ENCODE results near the gene FUT1.

The FUT1 gene

DNA sequence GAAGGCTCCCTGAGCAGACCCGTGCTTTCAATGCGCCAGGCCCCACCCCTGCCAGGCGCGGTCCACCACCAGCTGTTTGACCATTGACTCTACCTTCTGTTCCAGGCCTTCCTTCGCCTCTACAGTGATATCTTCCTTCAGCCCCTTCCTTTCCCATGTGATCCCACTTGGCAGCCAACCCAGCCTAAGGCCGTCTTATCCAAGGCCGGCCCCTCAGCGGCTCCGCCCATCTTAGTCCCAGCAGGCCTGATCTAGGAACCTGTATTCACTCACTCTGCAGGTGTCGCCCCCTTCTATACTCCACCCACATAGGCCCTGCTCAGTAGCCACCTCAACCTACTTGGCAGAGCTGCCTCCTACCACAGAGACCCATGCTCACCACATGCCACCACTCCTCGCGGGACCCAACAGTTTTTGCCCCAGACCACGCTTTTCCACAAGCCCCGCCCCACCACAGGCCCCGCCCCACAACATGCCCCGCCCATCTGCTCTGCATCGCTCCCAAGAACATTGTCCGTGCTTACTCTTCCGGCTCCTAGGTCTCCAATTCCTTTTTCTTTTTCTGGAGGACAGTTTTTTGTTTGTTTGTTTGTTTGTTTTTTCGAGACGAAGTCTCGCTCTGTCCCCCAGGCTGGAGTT is 15.0 kb downstream of the FUT1 start:
- H3K9ac ChIP-seq (ENCODE audit: low read depth, low read length): no peak overlapping the region
- peaks cover 4% of the 10 kb centered on the region; the same call in 1 of the 2 replicates for H3K4me1 ChIP-seq (ENCODE audit: insufficient read depth, low read length)
- H3K27me3 ChIP-seq (ENCODE audit: insufficient read depth, low read length): peaks cover 24% of the 10 kb centered on the region
- no peak overlapping the region for H3K4me3 ChIP-seq (ENCODE audit: low read length)
- no peak overlapping the region for H3K27ac ChIP-seq (ENCODE audit: low read length)
- H3K36me3 ChIP-seq (ENCODE audit: insufficient read depth, low read depth, low read length): no peaks in the 10 kb centered on the region
- no peaks in the 10 kb centered on the region for H3K9me3 ChIP-seq (ENCODE audit: insufficient read depth, low read depth, low read length)

GRCh38 chr19:48735031-48735615 is 17.3 kb downstream of the FUT1 start:
- Histone ChIP-seq H3K4me1 (ENCODE audit: insufficient read depth, low read length) (peaks cover 4% of the 10 kb centered on the region; the same call in 1 of the 2 replicates), H3K9me3 (ENCODE audit: insufficient read depth, low read depth, low read length) (no peaks in the 10 kb centered on the region), H3K36me3 (ENCODE audit: insufficient read depth, low read depth, low read length) (no peaks in the 10 kb centered on the region), H3K4me3 (ENCODE audit: low read length) (peak overlapping the region; percentile 65), H3K9ac (ENCODE audit: low read depth, low read length) (peak overlapping the region; percentile 48; the same call in 1 of the 2 replicates), H3K27me3 (ENCODE audit: insufficient read depth, low read length) (peaks cover 12% of the 10 kb centered on the region), H3K27ac (ENCODE audit: low read length) (no peak overlapping the region)

DNA sequence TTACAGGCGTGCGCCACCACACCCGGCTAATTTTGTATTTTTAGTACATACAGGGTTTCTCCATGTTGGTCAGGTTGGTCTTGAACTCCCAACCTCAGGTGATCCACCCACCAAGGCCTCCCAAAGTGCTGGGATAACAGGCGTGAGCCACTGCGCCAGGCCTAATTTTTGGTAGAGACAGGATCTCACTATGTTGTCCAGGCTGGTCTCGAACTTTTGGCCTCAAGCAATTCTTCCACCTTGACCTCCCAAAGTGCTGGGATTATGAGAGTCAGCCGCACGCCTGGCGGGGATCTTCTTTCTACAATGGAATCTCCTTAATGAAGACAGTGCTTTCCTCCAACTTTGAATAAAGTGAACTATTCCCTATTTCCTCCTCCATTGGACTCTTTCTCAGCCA is 17.8 kb downstream of the FUT1 start:
- H3K4me3 ChIP-seq (ENCODE audit: low read length): peak overlapping the region; percentile 65; the same call in 1 of the 2 replicates
- no peak overlapping the region for H3K9ac ChIP-seq (ENCODE audit: low read depth, low read length)
- H3K36me3 ChIP-seq (ENCODE audit: insufficient read depth, low read depth, low read length): no peaks in the 10 kb centered on the region
- no peak overlapping the region for H3K27ac ChIP-seq (ENCODE audit: low read length)
- peaks cover 7% of the 10 kb centered on the region for H3K27me3 ChIP-seq (ENCODE audit: insufficient read depth, low read length)
- no peaks in the 10 kb centered on the region for H3K9me3 ChIP-seq (ENCODE audit: insufficient read depth, low read depth, low read length)
- H3K4me1 ChIP-seq (ENCODE audit: insufficient read depth, low read length): peaks cover 4% of the 10 kb centered on the region; the same call in 1 of the 2 replicates

DNA sequence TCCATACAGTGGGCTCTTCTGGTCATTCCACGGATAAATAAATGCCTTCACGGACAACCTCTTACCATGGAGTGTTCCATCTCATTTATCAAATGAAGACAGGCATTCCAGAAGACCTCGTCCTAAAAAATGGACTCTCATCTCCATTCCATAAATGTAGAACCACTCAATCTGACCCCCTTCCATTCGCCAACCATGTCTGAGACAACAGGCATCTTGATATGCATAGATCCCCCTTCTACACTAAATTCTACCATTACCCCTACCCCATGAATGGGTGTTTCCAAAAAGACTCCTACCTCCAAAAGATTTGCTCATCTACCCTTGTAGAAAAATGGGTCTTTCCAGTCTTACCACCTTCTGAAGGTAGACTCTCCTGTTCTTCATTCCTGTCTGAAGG is 21.0 kb downstream of the FUT1 start:
- Histone ChIP-seq H3K27ac (ENCODE audit: low read length) (no peak overlapping the region), H3K36me3 (ENCODE audit: insufficient read depth, low read depth, low read length) (no peaks in the 10 kb centered on the region), H3K9me3 (ENCODE audit: insufficient read depth, low read depth, low read length) (no peaks in the 10 kb centered on the region), H3K4me1 (ENCODE audit: insufficient read depth, low read length) (no peaks in the 10 kb centered on the region), H3K9ac (ENCODE audit: low read depth, low read length) (no peak overlapping the region), H3K4me3 (ENCODE audit: low read length) (no peak overlapping the region), H3K27me3 (ENCODE audit: insufficient read depth, low read length) (no peaks in the 10 kb centered on the region; the same call in 1 of the 2 replicates)

GRCh38 chr19:48728911-48729664 is 23.4 kb downstream of the FUT1 start:
- Histone ChIP-seq H3K4me3 (ENCODE audit: low read length) (no peak overlapping the region), H3K4me1 (ENCODE audit: insufficient read depth, low read length) (no peaks in the 10 kb centered on the region)

DNA sequence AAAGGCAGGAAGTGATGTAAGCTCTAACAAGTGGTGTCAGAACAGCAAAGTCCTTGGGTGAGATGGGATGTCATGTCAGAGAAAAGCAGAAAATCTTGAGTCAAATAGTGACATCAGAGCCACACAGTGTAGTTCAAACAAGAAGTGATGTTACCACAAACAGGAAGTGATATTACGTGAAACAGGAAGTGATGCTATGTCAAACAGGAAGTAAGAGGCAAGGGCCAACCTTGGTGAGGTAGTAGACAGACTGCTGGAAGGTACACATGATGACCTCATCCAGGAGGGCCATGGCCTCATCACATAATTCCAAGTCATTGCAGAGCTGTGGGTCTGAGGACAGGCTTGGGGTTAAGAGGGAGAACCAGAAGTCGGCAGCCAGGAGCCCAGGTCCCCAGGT is 25.9 kb downstream of the FUT1 start:
- H3K27ac ChIP-seq (ENCODE audit: low read length): no peak overlapping the region
- H3K36me3 ChIP-seq (ENCODE audit: insufficient read depth, low read depth, low read length): no peaks in the 10 kb centered on the region
- H3K27me3 ChIP-seq (ENCODE audit: insufficient read depth, low read length): no peaks in the 10 kb centered on the region
- H3K4me3 ChIP-seq (ENCODE audit: low read length): no peak overlapping the region
- H3K9me3 ChIP-seq (ENCODE audit: insufficient read depth, low read depth, low read length): no peaks in the 10 kb centered on the region
- H3K4me1 ChIP-seq (ENCODE audit: insufficient read depth, low read length): no peaks in the 10 kb centered on the region
- no peak overlapping the region for H3K9ac ChIP-seq (ENCODE audit: low read depth, low read length)

More at GRCh38 chr19:48728911-48729664, 23.4 kb downstream of the FUT1 start:
- H3K36me3 ChIP-seq (ENCODE audit: insufficient read depth, low read depth, low read length): no peaks in the 10 kb centered on the region
- no peaks in the 10 kb centered on the region for H3K27me3 ChIP-seq (ENCODE audit: insufficient read depth, low read length)
- no peaks in the 10 kb centered on the region for H3K9me3 ChIP-seq (ENCODE audit: insufficient read depth, low read depth, low read length)
- H3K27ac ChIP-seq (ENCODE audit: low read length): no peak overlapping the region
- H3K9ac ChIP-seq (ENCODE audit: low read depth, low read length): no peak overlapping the region

DNA sequence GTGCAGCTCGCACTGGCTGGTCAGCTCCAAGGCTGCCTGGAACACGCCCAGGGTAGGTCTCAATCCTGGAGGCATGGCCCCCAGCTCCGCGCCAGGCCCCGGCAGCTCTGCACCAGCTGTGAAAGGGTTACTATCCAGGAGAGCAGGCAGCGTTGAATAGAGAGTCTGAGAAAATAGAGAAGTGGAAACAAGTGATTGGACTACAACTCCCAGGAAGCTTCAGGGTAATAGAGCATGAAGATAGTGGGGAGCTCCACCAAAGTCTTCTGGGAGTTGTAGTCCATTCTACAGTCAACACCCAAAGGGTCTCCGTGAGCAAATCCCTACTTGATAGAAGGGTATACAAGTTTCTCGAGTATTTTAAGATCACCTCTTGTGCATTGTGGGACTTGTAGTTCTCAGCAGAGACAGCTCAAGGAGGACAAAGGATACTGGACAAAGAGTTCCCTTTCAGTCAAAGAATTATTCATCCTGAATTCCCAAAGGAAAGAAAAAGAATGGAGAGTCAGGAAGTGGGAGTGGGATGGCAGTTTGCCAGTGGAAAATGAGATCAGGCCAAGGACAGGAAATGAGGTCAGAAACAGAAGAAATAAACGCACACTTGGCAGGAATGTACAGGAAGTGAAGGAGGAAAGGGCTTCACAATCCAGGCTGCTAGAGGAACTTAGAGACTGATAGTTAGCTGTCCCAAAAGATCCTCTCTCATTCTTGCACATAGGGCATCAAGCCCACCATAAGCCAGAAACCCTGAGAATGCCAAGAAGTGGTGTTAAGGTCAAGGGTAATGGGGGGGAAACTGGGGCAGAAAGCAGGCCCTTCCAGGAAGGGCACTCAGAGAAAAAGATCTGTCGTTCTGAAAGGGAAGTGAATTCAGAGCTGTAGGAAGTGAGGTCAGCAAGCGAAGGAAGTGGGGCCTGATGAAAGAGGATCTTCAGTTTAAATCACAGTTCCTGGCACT is 27.4 kb downstream of the FUT1 start:
- Histone ChIP-seq H3K4me3 (ENCODE audit: low read length) (no peak overlapping the region), H3K27ac (ENCODE audit: low read length) (no peak overlapping the region), H3K36me3 (ENCODE audit: insufficient read depth, low read depth, low read length) (no peaks in the 10 kb centered on the region), H3K4me1 (ENCODE audit: insufficient read depth, low read length) (peaks cover 4% of the 10 kb centered on the region; the same call in 1 of the 2 replicates), H3K27me3 (ENCODE audit: insufficient read depth, low read length) (no peaks in the 10 kb centered on the region), H3K9me3 (ENCODE audit: insufficient read depth, low read depth, low read length) (no peaks in the 10 kb centered on the region), H3K9ac (ENCODE audit: low read depth, low read length) (no peak overlapping the region)

DNA sequence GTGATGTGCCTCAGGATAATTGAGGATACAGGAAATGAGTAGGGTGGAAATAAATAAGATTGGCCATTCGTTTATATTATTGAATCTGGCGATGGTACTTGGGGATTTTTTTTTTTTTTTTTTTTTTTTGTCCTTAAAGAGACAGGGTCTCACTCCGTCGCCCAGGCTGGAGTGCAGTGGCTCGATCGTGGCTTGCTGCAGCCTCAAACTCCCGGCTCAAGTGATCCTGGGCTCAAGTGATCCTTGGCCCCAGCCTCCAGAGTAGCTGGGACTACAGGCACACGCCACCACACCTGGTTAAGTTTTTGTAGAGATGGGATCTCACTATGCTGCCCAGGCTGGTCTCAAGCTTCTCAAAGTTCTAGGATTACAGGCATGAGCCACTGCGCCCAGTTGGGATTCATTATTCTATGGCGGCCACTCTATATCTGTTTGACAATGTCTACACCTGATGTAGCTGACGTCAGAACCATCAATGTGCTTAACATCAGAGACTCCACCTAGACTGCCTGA is 30.2 kb downstream of the FUT1 start:
- Histone ChIP-seq H3K4me1 (ENCODE audit: insufficient read depth, low read length) (peaks cover 10% of the 10 kb centered on the region; the same call in 1 of the 2 replicates), H3K27ac (ENCODE audit: low read length) (no peak overlapping the region), H3K36me3 (ENCODE audit: insufficient read depth, low read depth, low read length) (no peaks in the 10 kb centered on the region), H3K9me3 (ENCODE audit: insufficient read depth, low read depth, low read length) (no peaks in the 10 kb centered on the region), H3K4me3 (ENCODE audit: low read length) (no peak overlapping the region), H3K9ac (ENCODE audit: low read depth, low read length) (no peak overlapping the region), H3K27me3 (ENCODE audit: insufficient read depth, low read length) (no peaks in the 10 kb centered on the region)

- no peaks in the 10 kb centered on the region for H3K36me3 ChIP-seq (ENCODE audit: insufficient read depth, low read depth, low read length)
- peaks cover 16% of the 10 kb centered on the region; the same call in 1 of the 2 replicates for H3K4me1 ChIP-seq (ENCODE audit: insufficient read depth, low read length)
- no peaks in the 10 kb centered on the region for H3K9me3 ChIP-seq (ENCODE audit: insufficient read depth, low read depth, low read length)
- no peaks in the 10 kb centered on the region for H3K27me3 ChIP-seq (ENCODE audit: insufficient read depth, low read length)
- peak overlapping the region; percentile 20 for H3K27ac ChIP-seq (ENCODE audit: low read length)
- peak overlapping the region; percentile 74; the same call in 1 of the 2 replicates for H3K9ac ChIP-seq (ENCODE audit: low read depth, low read length)
- H3K4me3 ChIP-seq (ENCODE audit: low read length): peak overlapping the region; percentile 72
These were observed 31.7 kb downstream of the FUT1 start for GRCh38 chr19:48720613-48721296.

DNA sequence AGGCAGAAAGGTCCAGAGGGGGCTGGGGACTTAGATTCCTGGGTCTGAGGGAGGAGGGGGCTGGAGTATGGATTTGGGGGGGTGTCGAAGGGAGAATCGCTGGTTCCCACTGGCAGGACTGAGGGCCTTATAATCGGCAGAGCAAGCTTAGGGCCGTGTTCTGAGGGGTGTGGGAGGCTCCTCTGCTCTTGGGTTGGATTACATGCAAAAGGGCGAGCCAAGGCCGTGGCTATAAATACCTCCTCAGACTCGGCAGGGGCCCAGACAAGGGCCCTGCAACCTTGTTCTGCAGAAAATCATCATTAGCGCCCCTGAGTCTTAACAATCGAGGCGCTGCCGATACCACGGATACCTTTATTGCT is 32.2 kb downstream of the FUT1 start:
- Histone ChIP-seq H3K27ac (ENCODE audit: low read length) (no peak overlapping the region), H3K4me3 (ENCODE audit: low read length) (peak overlapping the region; percentile 72; the same call in 1 of the 2 replicates), H3K9me3 (ENCODE audit: insufficient read depth, low read depth, low read length) (no peaks in the 10 kb centered on the region), H3K27me3 (ENCODE audit: insufficient read depth, low read length) (no peaks in the 10 kb centered on the region), H3K4me1 (ENCODE audit: insufficient read depth, low read length) (peaks cover 16% of the 10 kb centered on the region; the same call in 1 of the 2 replicates), H3K9ac (ENCODE audit: low read depth, low read length) (no peak overlapping the region), H3K36me3 (ENCODE audit: insufficient read depth, low read depth, low read length) (no peaks in the 10 kb centered on the region)

Data from iPS-20b (cell line).